GM23338 (cell line): Measurements from ENCODE around the gene CLSTN1.

ENCODE experiments used
- CREB1 ChIP-seq: fragments of 250-450 bp; sonication (Bioruptor Pico); IDR thresholded peaks from 2 replicates; pipeline ENCODE4 v1.5.0; 2020; ENCODE audit warnings: low read depth, mild to moderate bottlenecking, moderate library complexity
- CTCF ChIP-seq, 2 experiments: fragments of 200-600 bp in 1 of 2; sonication (generic) in 1 of 2; conservative IDR thresholded peaks; 2 replicates each; pipeline versions ENCODE4 v1.5.1 to v1.6.1; 2016 to 2017; ENCODE audit warnings: antibody characterized with exemption in 2 of 2, low read depth in 2 of 2, mild to moderate bottlenecking in 2 of 2, moderate library complexity in 1 of 2
- EZH2 ChIP-seq: fragments of 200-600 bp; sonication (generic); IDR thresholded peaks from one replicate; pipeline ENCODE4 v1.8.0; 2017; ENCODE audit warnings: antibody characterized with exemption, mild to moderate bottlenecking, low read depth; ENCODE audit not compliant: unreplicated experiment
- JUNB ChIP-seq: IDR thresholded peaks from one replicate; pipeline ENCODE4 v1.6.1; 2016; ENCODE audit warnings: antibody characterized with exemption; ENCODE audit not compliant: unreplicated experiment
- POLR2AphosphoS5 ChIP-seq: IDR thresholded peaks from 2 replicates; pipeline ENCODE4 v1.6.1; 2016; ENCODE audit warnings: antibody characterized with exemption, low read depth
- STAT1 ChIP-seq: IDR thresholded peaks from one replicate; pipeline ENCODE4 v1.6.1; 2016; ENCODE audit warnings: antibody characterized with exemption; ENCODE audit not compliant: unreplicated experiment
- TF ChIP-seq, protein P1 (sequence below): IDR thresholded peaks from 2 replicates; pipeline ENCODE4 v1.6.1; 2016; ENCODE audit warnings: antibody characterized with exemption
- TF ChIP-seq, protein P2 (sequence below): IDR thresholded peaks from one replicate; pipeline ENCODE4 v1.6.1; 2018; ENCODE audit warnings: antibody characterized with exemption; ENCODE audit not compliant: unreplicated experiment

- no peak for TF ChIP-seq CTCF (conservative IDR thresholded peaks at IDR 0.05; ENCODE audit: low read depth in 2 of 2)
- TF ChIP-seq, protein P1, sequence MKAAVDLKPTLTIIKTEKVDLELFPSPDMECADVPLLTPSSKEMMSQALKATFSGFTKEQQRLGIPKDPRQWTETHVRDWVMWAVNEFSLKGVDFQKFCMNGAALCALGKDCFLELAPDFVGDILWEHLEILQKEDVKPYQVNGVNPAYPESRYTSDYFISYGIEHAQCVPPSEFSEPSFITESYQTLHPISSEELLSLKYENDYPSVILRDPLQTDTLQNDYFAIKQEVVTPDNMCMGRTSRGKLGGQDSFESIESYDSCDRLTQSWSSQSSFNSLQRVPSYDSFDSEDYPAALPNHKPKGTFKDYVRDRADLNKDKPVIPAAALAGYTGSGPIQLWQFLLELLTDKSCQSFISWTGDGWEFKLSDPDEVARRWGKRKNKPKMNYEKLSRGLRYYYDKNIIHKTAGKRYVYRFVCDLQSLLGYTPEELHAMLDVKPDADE = no peak
- no peak for TF ChIP-seq EZH2
- no peak for TF ChIP-seq POLR2AphosphoS5
- TF ChIP-seq, protein P2, sequence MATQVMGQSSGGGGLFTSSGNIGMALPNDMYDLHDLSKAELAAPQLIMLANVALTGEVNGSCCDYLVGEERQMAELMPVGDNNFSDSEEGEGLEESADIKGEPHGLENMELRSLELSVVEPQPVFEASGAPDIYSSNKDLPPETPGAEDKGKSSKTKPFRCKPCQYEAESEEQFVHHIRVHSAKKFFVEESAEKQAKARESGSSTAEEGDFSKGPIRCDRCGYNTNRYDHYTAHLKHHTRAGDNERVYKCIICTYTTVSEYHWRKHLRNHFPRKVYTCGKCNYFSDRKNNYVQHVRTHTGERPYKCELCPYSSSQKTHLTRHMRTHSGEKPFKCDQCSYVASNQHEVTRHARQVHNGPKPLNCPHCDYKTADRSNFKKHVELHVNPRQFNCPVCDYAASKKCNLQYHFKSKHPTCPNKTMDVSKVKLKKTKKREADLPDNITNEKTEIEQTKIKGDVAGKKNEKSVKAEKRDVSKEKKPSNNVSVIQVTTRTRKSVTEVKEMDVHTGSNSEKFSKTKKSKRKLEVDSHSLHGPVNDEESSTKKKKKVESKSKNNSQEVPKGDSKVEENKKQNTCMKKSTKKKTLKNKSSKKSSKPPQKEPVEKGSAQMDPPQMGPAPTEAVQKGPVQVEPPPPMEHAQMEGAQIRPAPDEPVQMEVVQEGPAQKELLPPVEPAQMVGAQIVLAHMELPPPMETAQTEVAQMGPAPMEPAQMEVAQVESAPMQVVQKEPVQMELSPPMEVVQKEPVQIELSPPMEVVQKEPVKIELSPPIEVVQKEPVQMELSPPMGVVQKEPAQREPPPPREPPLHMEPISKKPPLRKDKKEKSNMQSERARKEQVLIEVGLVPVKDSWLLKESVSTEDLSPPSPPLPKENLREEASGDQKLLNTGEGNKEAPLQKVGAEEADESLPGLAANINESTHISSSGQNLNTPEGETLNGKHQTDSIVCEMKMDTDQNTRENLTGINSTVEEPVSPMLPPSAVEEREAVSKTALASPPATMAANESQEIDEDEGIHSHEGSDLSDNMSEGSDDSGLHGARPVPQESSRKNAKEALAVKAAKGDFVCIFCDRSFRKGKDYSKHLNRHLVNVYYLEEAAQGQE = no peak
- no peak for TF ChIP-seq STAT1
- TF ChIP-seq JUNB = no peak
- TF ChIP-seq CREB1 (CRISPR knock-in tag) = no peak
These were observed 18.4 kb upstream of the CLSTN1 start for GRCh38 chr1:9842073-9842711.
